Tongue (tissue), 2 donors: ENCODE results near the gene TUFT1. TPM values are rescaled to one million over a fixed set of nuclear protein-coding genes. Genes with fewer than 3 reads are reported as not detected.
A peak's percentile ranks its signal among the peaks of the same experiment; 100 is the strongest.
"Not testable (repeated sequence)": the region's sequence is repeated elsewhere in the genome, so short reads cannot be mapped to it uniquely, and the experiment has no call there.

ENCODE experiments used
- DNase-seq: peaks from one replicate; pipeline ENCODE4 v3.0.0-alpha.2; 2015
- total RNA-seq: library from RNA; depleted of rRNA; stranded (reverse); fragments of >200 nt; gene quantifications from one replicate; pipeline ENCODE4 v1.2.3, GENCODE V29; 2014

The TUFT1 gene
- total RNA-seq, 1 donor from 2014 or later = 21.1 TPM

DNA sequence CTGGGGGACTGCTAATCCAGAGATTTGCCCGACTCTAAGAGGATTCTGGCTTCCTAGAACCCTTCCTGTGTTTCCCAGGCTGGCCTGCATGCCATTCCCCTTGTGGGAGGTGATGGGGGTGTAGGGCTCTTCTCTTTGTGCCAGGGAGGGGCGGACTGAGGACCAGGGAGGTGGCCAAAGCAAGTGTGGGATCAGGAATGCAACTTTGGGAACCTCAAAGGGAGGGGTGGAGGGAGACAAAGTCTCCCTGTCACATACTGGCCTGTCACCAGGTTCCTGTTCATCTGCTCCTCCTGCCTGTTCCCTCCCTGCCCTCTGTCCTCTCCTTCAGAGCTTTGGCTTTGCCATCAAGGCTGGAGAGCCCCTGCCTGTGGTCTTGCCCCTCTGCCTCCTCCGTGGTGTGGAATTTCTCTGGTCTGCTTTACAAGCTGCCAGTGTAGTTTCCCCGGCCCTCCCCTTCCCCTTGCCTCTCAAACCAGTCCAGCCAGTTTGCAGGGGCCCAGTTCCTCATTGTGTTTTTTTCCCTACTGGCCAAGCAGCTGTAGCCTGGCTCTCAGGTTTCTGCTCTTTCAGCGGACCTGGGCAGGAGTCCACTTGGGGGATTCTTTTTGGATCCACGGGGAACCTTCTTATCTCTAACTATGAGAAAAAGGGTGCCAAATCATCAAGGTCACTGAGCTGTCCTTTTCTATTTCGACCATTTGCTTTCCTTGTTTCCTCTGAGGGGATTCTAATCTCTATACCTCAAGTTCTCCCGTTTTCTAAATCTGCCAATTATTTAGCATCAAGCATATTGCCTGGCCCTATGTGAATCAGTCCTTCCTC, 27.1 kb upstream of the TUFT1 start:
- peak; percentile 39 for DNase-seq

GRCh38 chr1:151513626-151514121, 26.4 kb upstream of the TUFT1 start:
- DNase-seq = no peak

- no peak for DNase-seq
These were observed 25.7 kb upstream of the TUFT1 start for GRCh38 chr1:151514366-151514765.

GRCh38 chr1:151515265-151515664, 24.8 kb upstream of the TUFT1 start:
- no peak for DNase-seq

DNA sequence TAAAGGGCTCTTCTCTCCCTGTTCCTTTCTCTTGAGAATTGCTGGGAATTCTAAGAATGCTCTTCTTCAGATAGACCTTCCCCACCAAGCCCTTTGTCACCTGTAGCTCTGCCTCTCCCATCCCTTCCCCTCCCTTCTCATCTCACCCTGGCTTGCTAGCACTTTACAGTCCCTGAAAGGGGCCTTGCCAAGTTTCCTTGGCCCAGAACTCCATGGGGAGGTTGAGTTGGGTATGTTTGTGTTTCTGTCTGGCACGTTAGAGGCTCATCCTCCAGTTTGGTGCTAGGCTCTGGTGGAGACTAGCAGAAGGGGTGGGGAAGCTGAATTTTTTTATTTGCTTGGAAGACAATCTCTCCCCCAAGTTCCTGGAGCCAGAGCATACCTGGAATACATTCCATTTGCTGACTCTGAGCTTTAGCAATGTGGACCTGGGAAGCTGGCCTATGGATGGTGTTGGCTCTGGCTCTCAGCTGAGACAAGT, 24.0 kb upstream of the TUFT1 start:
- no peak for DNase-seq

DNA sequence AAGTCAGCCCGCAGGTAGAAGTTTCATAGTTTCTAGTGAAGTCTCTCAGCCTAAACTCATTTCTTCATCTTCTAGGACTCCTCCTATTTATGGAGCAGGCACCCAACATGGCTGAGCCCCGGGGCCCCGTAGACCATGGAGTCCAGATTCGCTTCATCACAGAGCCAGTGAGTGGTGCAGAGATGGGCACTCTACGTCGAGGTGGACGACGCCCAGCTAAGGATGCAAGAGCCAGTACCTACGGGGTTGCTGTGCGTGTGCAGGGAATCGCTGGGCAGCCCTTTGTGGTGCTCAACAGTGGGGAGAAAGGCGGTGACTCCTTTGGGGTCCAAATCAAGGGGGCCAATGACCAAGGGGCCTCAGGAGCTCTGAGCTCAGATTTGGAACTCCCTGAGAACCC, 21.7 kb upstream of the TUFT1 start:
- no peak for DNase-seq

GRCh38 chr1:151518936-151519335, 21.2 kb upstream of the TUFT1 start:
- DNase-seq = no peak

- no peak for DNase-seq
These were observed 20.4 kb upstream of the TUFT1 start for GRCh38 chr1:151519667-151520066.

DNA sequence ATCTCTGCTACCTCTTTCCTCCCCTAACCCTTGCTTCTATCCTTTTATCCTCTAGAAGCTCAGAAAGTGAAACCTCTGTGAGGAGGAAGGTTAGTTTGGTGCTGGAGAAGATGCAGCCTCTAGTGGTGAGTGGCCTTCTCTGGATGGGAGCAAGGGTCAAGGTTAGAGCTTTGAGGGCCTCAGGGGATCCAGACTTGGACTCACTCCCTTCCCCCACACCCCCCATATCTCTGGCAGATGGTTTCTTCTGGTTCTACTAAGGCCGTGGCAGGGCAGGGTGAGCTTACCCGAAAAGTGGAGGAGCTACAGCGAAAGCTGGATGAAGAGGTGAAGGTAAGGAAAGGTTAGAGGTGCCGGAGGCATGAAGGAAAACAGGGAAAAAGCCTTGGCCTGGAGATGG, 19.8 kb upstream of the TUFT1 start:
- no peak for DNase-seq

DNA sequence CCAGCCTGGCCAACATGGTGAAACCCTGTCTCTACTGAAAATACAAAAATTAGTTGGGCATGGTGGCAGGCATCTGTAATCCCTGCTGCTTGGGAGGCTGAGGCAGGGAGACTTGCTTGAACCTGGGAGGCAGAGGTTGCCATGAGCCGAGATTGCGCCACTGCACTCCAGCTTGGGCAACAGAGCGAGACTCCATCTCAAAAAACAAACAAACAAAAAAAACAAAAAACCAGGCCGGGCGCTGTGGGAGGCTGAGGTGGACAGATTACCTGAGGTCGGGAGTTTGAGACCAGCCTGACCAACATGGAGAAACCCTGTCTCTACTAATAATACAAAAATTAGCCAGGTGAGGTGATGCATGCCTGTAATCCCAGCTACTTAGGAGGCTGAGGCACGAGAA, 17.7 kb upstream of the TUFT1 start:
- DNase-seq = not testable (repeated sequence)

- DNase-seq = no peak
These were observed 16.8 kb upstream of the TUFT1 start for GRCh38 chr1:151523326-151523725.

DNA sequence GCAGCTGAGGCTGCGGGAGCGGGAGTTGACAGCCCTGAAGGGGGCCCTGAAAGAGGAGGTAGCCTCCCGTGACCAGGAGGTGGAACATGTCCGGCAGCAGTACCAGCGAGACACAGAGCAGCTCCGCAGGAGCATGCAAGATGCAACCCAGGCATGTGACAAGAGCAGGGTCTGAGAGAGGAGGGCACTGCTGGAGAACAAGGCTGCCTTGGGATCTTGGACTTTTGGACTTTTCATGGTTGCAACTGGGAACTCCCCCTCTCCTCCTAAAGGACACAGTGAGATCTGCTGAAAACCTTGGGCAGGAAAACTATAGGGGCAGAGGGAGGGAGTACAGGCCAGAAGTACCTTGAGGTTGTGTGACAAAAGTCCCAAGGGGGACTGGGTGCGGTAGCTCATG, 15.4 kb upstream of the TUFT1 start:
- DNase-seq = no peak

DNA sequence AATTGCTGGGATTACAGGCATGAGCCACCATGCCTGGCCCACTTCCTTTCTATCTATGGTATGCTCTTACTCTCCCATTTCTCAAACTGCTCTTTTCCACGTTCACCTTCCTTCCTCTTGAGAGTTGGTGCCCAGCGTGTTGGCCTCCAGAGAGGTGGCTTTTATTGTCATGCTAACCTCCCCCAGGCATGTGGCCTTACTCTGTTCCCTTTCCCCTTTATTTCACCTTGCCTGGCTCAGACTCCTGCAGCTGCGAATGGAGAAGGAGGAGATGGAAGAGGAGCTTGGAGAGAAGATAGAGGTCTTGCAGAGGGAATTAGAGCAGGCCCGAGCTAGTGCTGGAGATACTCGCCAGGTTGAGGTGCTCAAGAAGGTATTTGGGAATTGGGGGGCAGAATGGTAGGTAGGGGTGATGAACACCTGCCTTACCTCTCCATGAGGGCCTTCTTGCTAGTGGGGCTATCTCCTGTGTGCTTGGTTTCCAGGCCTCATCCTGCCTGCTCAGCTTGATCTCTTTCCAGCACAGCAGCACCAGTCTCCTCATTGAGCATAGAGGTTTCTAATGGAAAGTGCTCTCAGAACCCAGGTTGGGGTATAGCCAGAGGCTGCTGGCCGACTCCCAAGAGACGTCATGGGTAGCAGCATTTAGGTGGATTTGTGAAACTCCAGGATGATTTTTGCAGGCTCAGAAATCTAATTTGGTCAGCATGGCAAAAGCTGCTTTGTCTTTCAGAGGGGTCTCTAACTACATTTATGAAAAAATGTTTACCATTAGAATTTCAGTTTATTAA, 13.2 kb upstream of the TUFT1 start:
- no peak for DNase-seq

- DNase-seq = no peak
These were observed 10.9 kb upstream of the TUFT1 start for GRCh38 chr1:151529211-151529702.

DNA sequence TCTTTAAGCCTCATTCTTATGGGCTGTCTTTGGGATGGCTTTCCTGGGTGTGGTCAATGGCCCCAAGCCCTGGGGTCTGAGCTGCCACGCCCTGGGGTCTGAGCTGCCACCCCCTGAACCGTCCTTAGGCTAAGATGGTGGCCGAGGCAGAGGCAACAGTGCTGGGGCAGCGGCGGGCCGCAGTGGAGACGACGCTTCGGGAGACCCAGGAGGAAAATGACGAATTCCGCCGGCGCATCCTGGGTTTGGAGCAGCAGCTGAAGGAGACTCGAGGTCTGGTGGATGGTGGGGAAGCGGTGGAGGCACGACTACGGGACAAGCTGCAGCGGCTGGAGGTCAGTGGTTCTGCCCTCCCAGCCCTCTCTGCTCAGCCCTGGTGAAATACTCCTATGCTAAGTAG, 10.3 kb upstream of the TUFT1 start:
- DNase-seq = no peak

- DNase-seq = no peak
These were observed 9.6 kb upstream of the TUFT1 start for GRCh38 chr1:151530461-151530860.

DNA sequence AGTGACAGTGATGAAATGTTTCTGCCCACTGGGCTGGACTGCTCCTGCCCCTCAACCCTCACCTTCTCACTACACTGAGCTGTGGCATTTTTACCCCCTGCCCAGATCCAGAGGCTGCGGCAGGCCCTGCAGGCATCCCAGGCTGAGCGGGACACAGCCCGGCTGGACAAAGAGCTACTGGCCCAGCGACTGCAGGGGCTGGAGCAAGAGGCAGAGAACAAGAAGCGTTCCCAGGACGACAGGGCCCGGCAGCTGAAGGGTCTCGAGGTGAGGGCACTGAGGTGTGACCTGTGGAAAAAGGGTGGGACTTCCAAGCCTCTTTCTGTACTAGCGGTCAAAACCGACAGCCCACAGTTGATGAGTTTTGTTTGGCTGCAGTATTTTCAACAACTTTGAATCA, 6.2 kb upstream of the TUFT1 start:
- DNase-seq = no peak

GRCh38 chr1:151534662-151535278, 5.3 kb upstream of the TUFT1 start:
- peak; percentile 80 for DNase-seq

DNA sequence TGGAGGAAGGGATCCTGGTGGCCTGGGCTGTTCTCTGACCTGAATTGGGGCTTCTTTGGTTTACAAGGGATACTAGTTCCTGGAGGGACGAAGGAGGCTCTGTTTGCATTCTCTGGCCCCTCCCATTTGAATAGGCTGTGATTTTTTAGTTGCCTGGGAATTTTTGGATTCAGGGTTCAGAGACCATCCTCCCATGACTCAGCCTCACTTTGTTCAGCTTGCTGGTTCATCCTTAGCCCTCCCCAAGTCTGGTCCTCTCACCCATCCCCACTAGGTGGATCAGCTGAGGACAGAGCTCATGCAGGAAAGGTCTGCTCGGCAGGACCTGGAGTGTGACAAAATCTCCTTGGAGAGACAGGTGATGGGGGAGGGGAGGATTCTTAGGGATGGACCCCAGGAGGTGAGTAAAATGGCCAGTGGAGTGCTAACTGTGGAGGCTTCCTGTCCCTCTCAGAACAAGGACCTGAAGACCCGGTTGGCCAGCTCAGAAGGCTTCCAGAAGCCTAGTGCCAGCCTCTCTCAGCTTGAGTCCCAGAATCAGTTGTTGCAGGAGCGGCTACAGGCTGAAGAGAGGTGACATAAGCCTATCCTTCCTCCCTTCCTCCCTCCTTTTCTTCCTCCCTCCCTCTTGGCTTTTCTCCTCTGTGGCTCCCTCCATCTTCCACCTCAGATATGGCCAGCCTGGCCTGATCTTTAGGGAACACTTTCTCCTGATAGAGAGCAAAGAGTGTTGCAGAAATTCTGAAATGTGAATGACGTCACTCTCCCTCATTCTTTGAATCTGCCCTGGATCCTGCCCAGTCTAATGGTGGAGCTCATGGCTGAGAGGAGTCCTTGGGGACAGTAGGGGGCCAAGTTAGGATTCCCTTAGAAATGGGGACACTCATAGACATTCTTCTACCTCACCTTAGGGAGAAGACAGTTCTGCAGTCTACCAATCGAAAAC, 4.5 kb upstream of the TUFT1 start:
- no peak for DNase-seq

- DNase-seq = no peak
These were observed 3.6 kb upstream of the TUFT1 start for GRCh38 chr1:151536499-151536898.

- no peak for DNase-seq
These were observed 3.0 kb upstream of the TUFT1 start for GRCh38 chr1:151537112-151537511.
